K562 (cell line): ENCODE data around the gene ZNF768. TPM values are rescaled to one million over a fixed set of nuclear protein-coding genes. Genes with fewer than 3 reads are reported as not detected.

Experiments
- ATAC-seq: fragments of 200-7000 bp; cut with Tn5 transposase; 3 replicates; pipeline ENCODE4 v1.9.1; 2020; ENCODE audit warnings: moderate library complexity
- BruUV-seq: library from RNA; stranded (reverse); fragments of 400-500 nt; replicated peaks from 2 replicates; lab custom pipeline; 2021; lab: Mats Ljungman, UMichigan
- CTCF ChIA-PET: fragments of 300-600 bp; formaldehyde crosslinking; extraction: SDS; loops from one replicate; lab custom pipeline; 2021; ENCODE audit warnings: low intra/inter-chr PET ratio; lab: Yijun Ruan, JAX
- POLR2A ChIA-PET: fragments of 300-600, 350-650 bp; sonication (Branson Sonifier 250); formaldehyde crosslinking; extraction: SDS; loops from one replicate; lab custom pipeline; 2021; ENCODE audit warnings: antibody characterized with exemption, inconsistent platforms; lab: Yijun Ruan, JAX
- DNase-seq, 4 experiments: peaks; one replicate each; pipeline versions ENCODE4 v3.0.0 to v3.0.0-alpha.2; 2011 to 2018; ENCODE audit warnings: low spot score in 3 of 4, mixed read lengths in 3 of 4; ENCODE audit errors: extremely low read depth in 1 of 4
- FAIRE-seq: peaks from 2 replicates; lab custom pipeline; 2011; peaks lifted over from hg19 to GRCh38; lab: Jason Lieb, UNC
- H2AFZ ChIP-seq: 2 replicates; pipeline ENCODE4 v1.6.0; 2011; ENCODE audit warnings: low read depth, low read length, control low read depth, inconsistent platforms
- H3K27ac ChIP-seq: fragments of 200-600 bp; 3 replicates; pipeline ENCODE4 v1.8.0; 2011; ENCODE audit warnings: low read depth, mild to moderate bottlenecking, control low read depth, inconsistent platforms, low read length, moderate library complexity, mixed read lengths; ENCODE audit errors: extremely low read depth
- H3K27me3 ChIP-seq, 2 experiments: fragments of 300-600 bp in 1 of 2; 2 replicates in 1 of 2; 3 replicates in 1 of 2; pipeline versions ENCODE4 v1.6.0 to v1.8.0; 2011; ENCODE audit warnings: inconsistent platforms in 2 of 2, low read length in 2 of 2, mild to moderate bottlenecking in 1 of 2, mixed read lengths in 1 of 2, moderate library complexity in 1 of 2; ENCODE audit not compliant: control insufficient read depth in 2 of 2, insufficient read depth in 2 of 2
- H3K36me3 ChIP-seq: fragments of 300-600 bp; 3 replicates; pipeline ENCODE4 v1.8.0; 2011; ENCODE audit warnings: mild to moderate bottlenecking, low read length, inconsistent platforms; ENCODE audit not compliant: control insufficient read depth, insufficient read depth
- H3K4me1 ChIP-seq, 2 experiments: fragments of 200-600 bp in 1 of 2; replicated peaks in 1 of 2; 2 replicates in 1 of 2; 3 replicates in 1 of 2; pipeline versions ENCODE4 v1.5.1 to v1.8.0; 2011; ENCODE audit warnings: inconsistent platforms in 2 of 2, low read length in 2 of 2, mild to moderate bottlenecking in 1 of 2, mixed read lengths in 1 of 2, moderate library complexity in 1 of 2; ENCODE audit not compliant: control insufficient read depth in 2 of 2, insufficient read depth in 2 of 2
- H3K4me2 ChIP-seq: 2 replicates; pipeline ENCODE4 v1.6.1; 2011; ENCODE audit warnings: low read length, control low read depth, inconsistent platforms, mixed read lengths; ENCODE audit not compliant: insufficient read depth
- H3K4me3 ChIP-seq: fragments of 200-600 bp; sonication (generic), shearing (Covaris generic); 2 replicates; pipeline ENCODE4 v1.5.1; 2016; ENCODE audit warnings: control low read depth, inconsistent platforms
- H3K79me2 ChIP-seq: fragments of 200-600 bp; 3 replicates; pipeline ENCODE4 v1.8.0; 2011; ENCODE audit warnings: low read length, inconsistent platforms; ENCODE audit not compliant: control insufficient read depth, insufficient read depth
- H3K9ac ChIP-seq, 2 experiments: 2 replicates each; pipeline versions ENCODE4 v1.6.0 to v1.6.1; 2011; ENCODE audit warnings: low read depth in 2 of 2, low read length in 2 of 2, control low read depth in 1 of 2, inconsistent platforms in 1 of 2, mild to moderate bottlenecking in 1 of 2, mixed read lengths in 1 of 2; ENCODE audit not compliant: insufficient read depth in 1 of 2
- H3K9me1 ChIP-seq: one replicate; pipeline ENCODE4 v1.6.0; 2011; ENCODE audit warnings: inconsistent platforms, mild to moderate bottlenecking, low read length, moderate library complexity; ENCODE audit not compliant: control insufficient read depth, insufficient read depth
- H3K9me3 ChIP-seq: replicated peaks from 2 replicates; pipeline ENCODE4 v1.5.1; 2011; ENCODE audit warnings: low read depth, low read length, inconsistent platforms; ENCODE audit not compliant: control insufficient read depth, insufficient read depth
- H4K20me1 ChIP-seq: replicated peaks from 2 replicates; pipeline ENCODE4 v1.6.1; 2011; ENCODE audit warnings: low read length, inconsistent platforms, mixed read lengths; ENCODE audit not compliant: control insufficient read depth, insufficient read depth
- MEIS2 ChIP-seq: fragments of 450-650 bp; IDR thresholded peaks from 2 replicates; pipeline ENCODE4 v1.6.1; 2014; ENCODE audit warnings: mild to moderate bottlenecking; ENCODE audit not compliant: partially characterized antibody
- NKRF ChIP-seq: fragments of 450-650 bp; IDR thresholded peaks from 2 replicates; pipeline ENCODE4 v1.6.1; 2016; ENCODE audit warnings: borderline replicate concordance
- SPI1 ChIP-seq: IDR thresholded peaks from 2 replicates; pipeline ENCODE4 v1.6.1; 2011; ENCODE audit warnings: low read depth, low read length, control low read depth, borderline replicate concordance
- ZNF511 ChIP-seq: sonication (generic); formaldehyde crosslinking; IDR thresholded peaks from 2 replicates; pipeline ENCODE4 v1.8.0; 2022; ENCODE audit warnings: mild to moderate bottlenecking, missing genetic modification reagents
- WGBS: fragments of 100-300 bp; shearing (Covaris generic); methylation state at CpG from one replicate; pipeline ENCODE4 v1.1.6; 2016; ENCODE audit warnings: low coverage, mixed read lengths; ENCODE audit not compliant: insufficient coverage; ENCODE audit errors: missing lambda C conversion rate; 5-methylcytosine and 5-hydroxymethylcytosine counted together
- in situ Hi-C: fragments of 300-500 bp; cut with MboI; formaldehyde crosslinking; loops from 4 replicates; pipeline ENCODE4 v1.15.0; 2018; ENCODE audit warnings: inconsistent platforms, mixed read lengths
- intact Hi-C: fragments of 100-400 bp; cut with micrococcal nuclease; formaldehyde crosslinking; loops from 2 replicates; pipeline ENCODE4 v1.14.2; 2022
- polyA plus RNA-seq, 8 experiments: library from polyadenylated mRNA; depleted of rRNA in 4 of 8; stranded (reverse) in 5 of 8; unstranded in 3 of 8; fragments of >200 nt; fragmentation: Nextera tagmentation in 2 of 8; fragmentation: Illumina TruSeq in 1 of 8; extraction: Ambion mirVana in 2 of 8; extraction: Trizol in 1 of 8; gene quantifications; 2 replicates each; pipeline versions ENCODE4 v1.2.1 to v1.2.3, GENCODE V29; 2011 to 2014; ENCODE audit warnings: inconsistent platforms in 1 of 8, missing spikeins in 1 of 8
- total RNA-seq, 7 experiments: library from RNA; depleted of rRNA in 6 of 7; stranded (reverse); fragments of >200 nt in 6 of 7; fragmentation: Illumina TruSeq in 2 of 7; extraction: Trizol in 2 of 7; gene quantifications; 2 replicates each; pipeline versions ENCODE4 v1.2.1 to v1.2.3, GENCODE V29; 2011 to 2021; ENCODE audit warnings: low replicate concordance in 1 of 7

ZNF768 gene
- total and polyA plus RNA-seq, 9 of the 15 experiments (the other 6 are each of a cell fraction or from before 2014, with no cell fraction given), result 0.13 to 50.7 (median 26.9) TPM

GRCh38 chr16:30481381-30481780 lies 45.0 kb downstream of the ZNF768 start:
- H3K27ac ChIP-seq, result no peak overlapping the region
- peak in 1 of 4 experiments; percentile 2 for DNase-seq
- ATAC-seq, result no peak
- H3K4me1 ChIP-seq, result no peaks in the 10 kb centered on the region
- H3K4me3 ChIP-seq, result no peak overlapping the region
- H3K9me1 ChIP-seq, result no peaks in the 10 kb centered on the region
- TF ChIP-seq ZNF511, result no peak
- peak; percentile 29 for TF ChIP-seq MEIS2
- TF ChIP-seq, all 486 proteins: peak for 1
- Histone ChIP-seq H3K4me2 (no peak overlapping the region), H3K9me3 (no peaks in the 10 kb centered on the region), H3K27me3 (no peaks in the 10 kb centered on the region), H4K20me1 (no peaks in the 10 kb centered on the region), H3K36me3 (no peaks in the 10 kb centered on the region), H3K9ac (no peak overlapping the region), H2AFZ (no peak overlapping the region), H3K79me2 (no peaks in the 10 kb centered on the region)
- in situ Hi-C loops, result no loop called here
- no TSS peak for BruUV-seq
- ChIA-PET POLR2A (interaction anchor here (0.8 to 2.1 kb wide), 2 partner anchors 8 to 20 kb away, joined by 3 to 5 read pairs; no protein-coding TSS in a partner anchor), CTCF (no interaction called here)
- intact Hi-C loops, result no loop called here
- WGBS, result 42% methylated on average over 5 of the region's 5 CpGs
- FAIRE-seq, result no peak

GRCh38 chr16:30478766-30479478 lies 47.4 kb downstream of the ZNF768 start:
- POLR2A ChIA-PET, result interaction anchor here (0.5 kb wide), 1 partner anchor 217 kb away, joined by 3 read pairs; no protein-coding TSS in a partner anchor
- no peak overlapping the region for H3K4me3 ChIP-seq
- H3K27ac ChIP-seq, result no peak overlapping the region
- no peak for ATAC-seq
- intact Hi-C loops, result no loop called here
- in situ Hi-C loops, result no loop called here
- TF ChIP-seq NKRF (no peak), SPI1 (peak; percentile 32; the same call in 1 of the 2 replicates)
- TF ChIP-seq, all 486 proteins: peak for 1
- Histone ChIP-seq H3K27me3 (no peaks in the 10 kb centered on the region), H3K9me3 (no peaks in the 10 kb centered on the region), H4K20me1 (no peaks in the 10 kb centered on the region), H3K9me1 (no peaks in the 10 kb centered on the region), H3K9ac (no peak overlapping the region), H3K79me2 (no peaks in the 10 kb centered on the region), H2AFZ (no peak overlapping the region), H3K36me3 (no peaks in the 10 kb centered on the region), H3K4me2 (no peak overlapping the region), H3K4me1 (peaks cover 0 to 9% of the 10 kb centered on the region in 2 experiments; a peak in 1 of 5 replicates)
- peak in 2 of 4 experiments; percentile 3 to 4 for DNase-seq
- WGBS, result 48% methylated on average over 12 of the region's 12 CpGs
- CTCF ChIA-PET, result no interaction called here
- no TSS peak for BruUV-seq
- FAIRE-seq, result no peak
